Measurements from ENCODE around the gene MOB3A. TPM values are rescaled to one million over a fixed set of nuclear protein-coding genes. Genes with fewer than 3 reads are reported as not detected.

Gene MOB3A
- total RNA-seq, 6 donors from 2014 or later: 35.4 to 107 (median 60.7) TPM

DNA sequence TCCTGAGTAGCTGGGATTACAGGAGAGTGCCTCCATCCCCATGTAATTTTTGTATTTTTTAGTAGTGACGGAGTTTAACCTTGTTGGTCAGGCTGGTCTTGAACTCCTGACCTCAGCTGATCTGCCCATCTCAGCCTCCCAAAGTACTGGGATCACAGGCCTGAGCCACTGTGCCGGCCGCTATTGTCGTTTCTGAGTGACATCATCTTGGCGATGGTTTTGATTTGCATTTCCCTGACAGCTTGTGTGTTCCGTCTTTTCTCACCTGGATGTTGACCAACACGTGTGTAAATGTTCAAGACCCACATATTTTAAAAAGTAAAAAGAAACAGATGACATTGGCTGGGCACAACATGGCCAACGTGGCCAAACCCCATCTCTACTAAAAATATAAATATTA, 32.3 kb downstream of the MOB3A start:
- Histone ChIP-seq H3K4me3 (no peak overlapping the region), H3K36me3 (no peaks in the 10 kb centered on the region), H3K27ac (peak overlapping the region in 3 of 4 donors; percentile 69 to 100 (median 85)), H3K4me1 (peaks cover 30 to 44% (median 33%) of the 10 kb centered on the region in 4 donors), H3K9me3 (no peaks in the 10 kb centered on the region), H3K27me3 (no peaks in the 10 kb centered on the region)
- ATAC-seq (ENCODE audit: low FRiP score in 2 of 2) (no peak), DNase-seq (no peak)
- no peak for TF ChIP-seq CTCF (IDR thresholded peaks at IDR 0.05)
- no peak for TF ChIP-seq POLR2A (IDR thresholded peaks at IDR 0.05)
- TF ChIP-seq POLR2AphosphoS5 (IDR thresholded peaks at IDR 0.05): no peak
- TF ChIP-seq EP300 (IDR thresholded peaks at IDR 0.05): no peak
- WGBS, 2 donors: 78 to 82% methylated on average over 8 of the region's 8 CpGs

- peak overlapping the region in 2 of 4 donors; percentile 97 to 100 for H3K27ac ChIP-seq
- 86 to 87% methylated on average over 9 of the region's 9 CpGs for WGBS, 2 donors
- H3K4me1 ChIP-seq: peaks cover 34 to 54% (median 36%) of the 10 kb centered on the region in 4 donors
- H3K36me3 ChIP-seq: no peaks in the 10 kb centered on the region
- DNase-seq (no peak), ATAC-seq (ENCODE audit: low FRiP score in 2 of 2) (no peak)
- no peak overlapping the region for H3K4me3 ChIP-seq
- H3K27me3 ChIP-seq: no peaks in the 10 kb centered on the region
- TF ChIP-seq CTCF (IDR thresholded peaks at IDR 0.05): no peak
- H3K9me3 ChIP-seq: no peaks in the 10 kb centered on the region
These were observed 33.4 kb downstream of the MOB3A start for GRCh38 chr19:2062770-2063169.

GRCh38 chr19:2062389-2062729, 33.8 kb downstream of the MOB3A start:
- no peak for ATAC-seq (ENCODE audit: low FRiP score in 2 of 2)
- Histone ChIP-seq H3K9me3 (no peaks in the 10 kb centered on the region), H3K4me3 (peak overlapping the region in 2 of 4 donors; percentile 68 to 70), H3K4me1 (peaks cover 37 to 58% (median 39%) of the 10 kb centered on the region in 4 donors), H3K36me3 (no peaks in the 10 kb centered on the region), H3K27ac (peak overlapping the region; percentile 97 to 100 (median 100)), H3K27me3 (no peaks in the 10 kb centered on the region)
- no peak for DNase-seq
- TF ChIP-seq EP300 (IDR thresholded peaks at IDR 0.05) (no peak), POLR2A (IDR thresholded peaks at IDR 0.05) (no peak), CTCF (IDR thresholded peaks at IDR 0.05) (no peak), POLR2AphosphoS5 (IDR thresholded peaks at IDR 0.05) (no peak)
- 49 to 65% methylated on average over 7 to 10 of the region's 10 CpGs for WGBS, 2 donors

DNA sequence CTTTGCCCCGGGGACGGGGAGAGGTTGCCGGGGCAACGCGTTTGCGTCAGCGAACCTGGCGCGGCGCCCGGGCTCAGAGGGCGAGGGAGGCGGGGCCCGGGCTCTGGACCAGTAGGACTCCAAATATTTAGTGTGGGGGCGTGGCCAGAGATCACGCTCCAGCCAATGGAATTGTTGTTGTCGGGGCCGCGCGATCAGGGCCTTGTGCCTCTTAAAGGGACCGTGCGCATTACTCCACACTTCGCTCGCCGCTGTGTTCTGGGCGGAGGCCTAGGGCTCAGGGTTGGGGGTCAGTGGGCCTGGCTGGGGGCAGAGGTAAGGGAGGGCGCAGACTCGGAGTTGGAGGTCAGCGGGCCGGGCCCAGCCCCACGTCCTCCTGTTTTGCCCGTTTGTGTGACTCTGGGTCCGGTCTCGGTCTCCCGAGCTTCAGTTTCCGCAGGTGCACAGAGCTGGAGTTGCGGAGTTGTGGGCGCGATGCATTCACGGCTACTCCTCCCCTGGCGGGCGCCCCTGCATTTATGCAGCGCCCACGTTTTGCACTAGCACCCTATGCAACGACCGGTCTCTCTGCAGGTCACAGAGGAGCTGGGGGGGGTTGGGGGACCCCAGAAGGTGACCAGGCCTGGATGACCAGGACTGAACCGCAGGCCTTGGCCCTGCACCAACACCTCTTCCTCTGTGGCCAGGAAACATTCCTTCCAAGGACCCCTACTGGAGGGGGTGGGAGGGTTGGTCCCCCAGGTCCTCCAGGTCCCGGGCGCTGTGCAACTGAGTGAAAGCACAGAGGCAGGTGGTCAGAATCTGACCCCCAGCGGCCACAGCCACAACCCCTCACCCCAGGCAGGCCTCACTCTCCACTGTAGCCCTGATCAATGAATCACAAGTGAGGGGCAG, 34.4 kb downstream of the MOB3A start:
- H3K4me1 ChIP-seq: peaks cover 43 to 64% (median 46%) of the 10 kb centered on the region in 4 donors
- peak; percentile 92 to 94 for ATAC-seq (ENCODE audit: low FRiP score in 2 of 2)
- no peaks in the 10 kb centered on the region for H3K9me3 ChIP-seq
- peak; percentile 99 to 100 for DNase-seq
- H3K27me3 ChIP-seq: no peaks in the 10 kb centered on the region
- H3K27ac ChIP-seq: peak overlapping the region; percentile 97 to 100 (median 100)
- TF ChIP-seq POLR2A (IDR thresholded peaks at IDR 0.05): peak in 2 of 4 donors; percentile 13 to 35
- TF ChIP-seq POLR2AphosphoS5 (IDR thresholded peaks at IDR 0.05): peak; percentile 42 to 70
- peak in 3 of 6 experiments; percentile 5 to 14 (median 10) for TF ChIP-seq CTCF (IDR thresholded peaks at IDR 0.05)
- TF ChIP-seq EP300 (IDR thresholded peaks at IDR 0.05): peak in 1 of 4 donors; percentile 63
- 0 to 2% methylated on average over 11 to 43 of the region's 50 CpGs for WGBS, 2 donors
- peak overlapping the region; percentile 52 to 70 (median 66) for H3K4me3 ChIP-seq
- H3K36me3 ChIP-seq: no peaks in the 10 kb centered on the region

Data from upper lobe of left lung (tissue), 6 donors.